Breast epithelium (tissue), 4 donors: ENCODE measurements around the gene PNKD. TPM values are rescaled to one million over a fixed set of nuclear protein-coding genes. Genes with fewer than 3 reads are reported as not detected.

Experiments used
- DNase-seq, 2 donors: peaks; one replicate each; pipeline ENCODE4 v3.0.0-alpha.2; 2019; ENCODE audit warnings: low spot score in 2 of 2
- H3K27ac ChIP-seq, 2 donors: fragments of 200-600 bp; sonication (generic) in 1 of 2; one replicate each; pipeline ENCODE4 v1.5.1; 2016 to 2019; ENCODE audit warnings: mild to moderate bottlenecking in 1 of 2
- H3K27me3 ChIP-seq, 2 donors: fragments of 200-600 bp; sonication (generic) in 1 of 2; one replicate each; pipeline versions ENCODE4 v1.5.1 to v1.6.0; 2017 to 2019; ENCODE audit warnings: control low read depth in 1 of 2, mild to moderate bottlenecking in 1 of 2
- H3K36me3 ChIP-seq: fragments of 200-600 bp; one replicate; pipeline ENCODE4 v1.5.1; 2019
- H3K4me1 ChIP-seq, 2 donors: fragments of 200-600 bp; sonication (generic); one replicate each; pipeline ENCODE4 v1.5.1; 2016 to 2019; ENCODE audit warnings: control low read depth in 1 of 2
- H3K4me3 ChIP-seq, 3 donors: fragments of 200-600 bp; sonication (generic); 1 replicate in 2 of 3; 2 replicates in 1 of 3; pipeline ENCODE4 v1.5.1; 2016 to 2019; ENCODE audit warnings: mild to moderate bottlenecking in 3 of 3, moderate library complexity in 2 of 3
- H3K9me3 ChIP-seq, 2 donors: fragments of 200-600 bp; sonication (generic) in 1 of 2; one replicate each; pipeline ENCODE4 v1.5.1; 2016 to 2019; ENCODE audit warnings: control low read depth in 1 of 2
- POLR2A ChIP-seq: fragments of 450-650 bp; IDR thresholded peaks from one replicate; pipeline ENCODE4 v1.6.1; 2016; ENCODE audit warnings: antibody characterized with exemption, mild to moderate bottlenecking, moderate library complexity
- POLR2AphosphoS5 ChIP-seq, 3 donors: sonication (generic); formaldehyde crosslinking; IDR thresholded peaks; one replicate each; pipeline ENCODE4 v1.6.1; 2017; ENCODE audit warnings: antibody characterized with exemption in 3 of 3
- intact Hi-C: fragments of 100-400 bp; cut with DNase I; formaldehyde crosslinking; loops from one replicate; pipeline ENCODE4 v1.15.1; 2023; ENCODE audit warnings: low total_unique reads
- total RNA-seq, 3 donors: library from RNA; depleted of rRNA; stranded (reverse); fragments of >200 nt; gene quantifications; one replicate each; pipeline ENCODE4 v1.1.0, GENCODE V29; 2016
- TF ChIP-seq, protein P1 (sequence below), 3 donors: fragments of 450-650 bp; IDR thresholded peaks; one replicate each; pipeline ENCODE4 v1.5.1; 2016 to 2017; ENCODE audit warnings: antibody characterized with exemption in 3 of 3, mild to moderate bottlenecking in 3 of 3, moderate library complexity in 3 of 3

The PNKD gene
- total RNA-seq, 3 donors from 2014 or later: 30.2 to 48.3 (median 35.6) TPM

DNA sequence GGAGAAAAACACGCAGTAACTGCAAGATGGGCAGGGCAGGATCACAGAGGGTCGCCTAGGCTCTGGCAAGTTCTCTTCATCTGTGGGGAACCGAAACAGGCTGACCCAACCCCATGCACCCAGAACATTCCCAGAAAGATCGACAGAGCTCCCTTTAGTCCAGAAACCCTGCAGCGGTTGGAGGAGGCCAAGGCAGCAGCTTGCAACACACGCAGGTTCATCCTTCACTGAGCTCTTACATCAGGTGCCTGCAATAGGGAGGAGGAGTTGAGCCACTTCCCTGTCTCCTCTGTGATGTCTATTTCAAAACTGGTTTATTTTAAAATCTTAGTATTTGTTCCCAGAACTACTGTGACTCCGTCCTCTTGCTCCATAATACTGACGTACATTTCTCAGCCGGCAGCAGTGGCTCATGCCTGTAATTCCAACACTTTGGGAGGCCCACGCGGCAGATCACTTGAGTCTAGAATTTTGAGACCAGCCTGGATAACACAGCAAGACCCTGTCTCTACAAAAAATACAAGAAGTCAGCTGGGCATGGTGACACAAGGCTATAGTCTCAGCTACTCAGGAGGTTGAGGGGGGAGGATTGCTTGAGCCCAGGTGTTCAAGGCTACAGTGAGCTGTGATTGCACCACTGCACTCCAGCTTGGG lies 100.2 kb downstream of the PNKD start:
- no peak overlapping the region for H3K4me3 ChIP-seq
- no peaks in the 10 kb centered on the region for H3K4me1 ChIP-seq
- no peaks in the 10 kb centered on the region for H3K27me3 ChIP-seq
- TF ChIP-seq POLR2A (no peak), POLR2AphosphoS5 (IDR thresholded peaks at IDR 0.05) (peak in 1 of 3 donors; percentile 85)
- TF ChIP-seq, protein P1, sequence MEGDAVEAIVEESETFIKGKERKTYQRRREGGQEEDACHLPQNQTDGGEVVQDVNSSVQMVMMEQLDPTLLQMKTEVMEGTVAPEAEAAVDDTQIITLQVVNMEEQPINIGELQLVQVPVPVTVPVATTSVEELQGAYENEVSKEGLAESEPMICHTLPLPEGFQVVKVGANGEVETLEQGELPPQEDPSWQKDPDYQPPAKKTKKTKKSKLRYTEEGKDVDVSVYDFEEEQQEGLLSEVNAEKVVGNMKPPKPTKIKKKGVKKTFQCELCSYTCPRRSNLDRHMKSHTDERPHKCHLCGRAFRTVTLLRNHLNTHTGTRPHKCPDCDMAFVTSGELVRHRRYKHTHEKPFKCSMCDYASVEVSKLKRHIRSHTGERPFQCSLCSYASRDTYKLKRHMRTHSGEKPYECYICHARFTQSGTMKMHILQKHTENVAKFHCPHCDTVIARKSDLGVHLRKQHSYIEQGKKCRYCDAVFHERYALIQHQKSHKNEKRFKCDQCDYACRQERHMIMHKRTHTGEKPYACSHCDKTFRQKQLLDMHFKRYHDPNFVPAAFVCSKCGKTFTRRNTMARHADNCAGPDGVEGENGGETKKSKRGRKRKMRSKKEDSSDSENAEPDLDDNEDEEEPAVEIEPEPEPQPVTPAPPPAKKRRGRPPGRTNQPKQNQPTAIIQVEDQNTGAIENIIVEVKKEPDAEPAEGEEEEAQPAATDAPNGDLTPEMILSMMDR (IDR thresholded peaks at IDR 0.05): no peak
- H3K9me3 ChIP-seq: peaks cover 0 to 7% of the 10 kb centered on the region in 2 donors
- intact Hi-C loops: no loop called here
- DNase-seq: no peak
- no peaks in the 10 kb centered on the region for H3K36me3 ChIP-seq
- peak overlapping the region in 1 of 2 donors; percentile 76 for H3K27ac ChIP-seq

DNA sequence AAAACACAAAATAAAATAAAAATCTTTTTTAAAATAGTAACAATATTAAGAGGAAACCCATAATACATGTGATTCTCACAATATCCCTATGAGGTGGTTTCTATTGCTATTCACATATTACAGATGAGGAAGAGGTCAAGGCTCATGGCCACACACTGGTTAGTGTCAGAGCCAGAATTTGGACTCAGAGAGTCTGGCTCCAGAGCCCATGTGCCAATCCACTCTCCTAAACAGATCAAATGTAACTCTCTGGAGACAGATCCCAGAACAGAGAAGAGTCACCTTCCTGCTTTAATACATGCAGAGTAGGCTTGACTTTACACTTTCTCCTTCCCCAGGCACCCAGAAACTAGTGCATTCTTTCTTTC lies 101.6 kb downstream of the PNKD start:
- TF ChIP-seq POLR2A: no peak
- TF ChIP-seq POLR2AphosphoS5 (IDR thresholded peaks at IDR 0.05): no peak
- TF ChIP-seq, protein P1 (IDR thresholded peaks at IDR 0.05): no peak
- Histone ChIP-seq H3K4me3 (no peak overlapping the region), H3K9me3 (peaks cover 0 to under 1% of the 10 kb centered on the region in 2 donors), H3K27ac (peak overlapping the region in 1 of 2 donors; percentile 6), H3K4me1 (no peaks in the 10 kb centered on the region), H3K27me3 (no peaks in the 10 kb centered on the region), H3K36me3 (no peaks in the 10 kb centered on the region)
- intact Hi-C loops: no loop called here
- DNase-seq: no peak

DNA sequence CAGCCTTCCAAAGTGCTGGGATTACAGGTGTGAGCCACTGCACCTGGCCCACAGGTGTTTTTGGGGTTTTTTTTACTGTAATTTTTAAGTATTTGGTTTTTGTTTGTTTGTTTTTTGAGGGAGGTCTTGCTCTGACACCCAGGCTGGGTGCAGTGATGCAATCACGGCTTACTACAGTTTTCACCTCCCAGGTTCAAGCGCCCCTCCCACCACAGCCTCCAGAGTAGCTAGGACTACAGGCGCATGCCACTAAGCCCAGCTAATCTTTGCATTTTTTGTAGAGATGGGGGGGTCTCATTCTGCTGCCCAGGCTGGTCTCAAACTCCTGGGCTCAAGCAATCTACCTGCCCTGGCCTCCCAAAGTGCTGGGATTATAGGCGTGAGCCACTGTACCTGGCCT lies 104.5 kb downstream of the PNKD start:
- no peak overlapping the region for H3K27ac ChIP-seq
- no peaks in the 10 kb centered on the region for H3K27me3 ChIP-seq
- H3K9me3 ChIP-seq: no peaks in the 10 kb centered on the region
- no peak for TF ChIP-seq POLR2AphosphoS5 (IDR thresholded peaks at IDR 0.05)
- TF ChIP-seq, protein P1 (IDR thresholded peaks at IDR 0.05): no peak
- no peak for TF ChIP-seq POLR2A
- no peaks in the 10 kb centered on the region for H3K36me3 ChIP-seq
- no peaks in the 10 kb centered on the region for H3K4me1 ChIP-seq
- H3K4me3 ChIP-seq: no peak overlapping the region
- no peak for DNase-seq
- intact Hi-C loops: no loop called here

DNA sequence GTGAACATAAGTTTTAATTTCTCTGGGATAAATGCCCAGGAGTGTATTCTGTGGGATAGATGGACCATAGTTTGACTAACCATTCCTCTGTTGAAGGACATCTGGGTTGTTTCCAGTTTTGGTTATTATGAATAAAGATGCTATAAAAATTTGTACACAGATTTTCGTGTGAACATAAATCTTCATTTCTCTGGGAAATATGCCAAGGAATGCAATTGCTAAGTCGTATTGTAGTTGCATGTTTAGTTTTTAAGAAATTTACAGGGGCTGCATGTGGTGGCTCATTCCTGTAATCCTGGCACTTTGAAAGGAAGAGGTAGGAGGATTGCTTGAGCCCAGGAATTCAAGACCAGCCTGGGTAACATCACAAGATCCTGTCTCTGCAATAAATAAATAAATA lies 104.9 kb downstream of the PNKD start:
- Histone ChIP-seq H3K27me3 (no peaks in the 10 kb centered on the region), H3K4me1 (no peaks in the 10 kb centered on the region), H3K9me3 (no peaks in the 10 kb centered on the region), H3K36me3 (no peaks in the 10 kb centered on the region), H3K4me3 (no peak overlapping the region), H3K27ac (no peak overlapping the region)
- intact Hi-C loops: no loop called here
- DNase-seq: no peak
- TF ChIP-seq POLR2A: no peak
- TF ChIP-seq POLR2AphosphoS5 (IDR thresholded peaks at IDR 0.05): no peak
- TF ChIP-seq, protein P1 (IDR thresholded peaks at IDR 0.05): no peak

DNA sequence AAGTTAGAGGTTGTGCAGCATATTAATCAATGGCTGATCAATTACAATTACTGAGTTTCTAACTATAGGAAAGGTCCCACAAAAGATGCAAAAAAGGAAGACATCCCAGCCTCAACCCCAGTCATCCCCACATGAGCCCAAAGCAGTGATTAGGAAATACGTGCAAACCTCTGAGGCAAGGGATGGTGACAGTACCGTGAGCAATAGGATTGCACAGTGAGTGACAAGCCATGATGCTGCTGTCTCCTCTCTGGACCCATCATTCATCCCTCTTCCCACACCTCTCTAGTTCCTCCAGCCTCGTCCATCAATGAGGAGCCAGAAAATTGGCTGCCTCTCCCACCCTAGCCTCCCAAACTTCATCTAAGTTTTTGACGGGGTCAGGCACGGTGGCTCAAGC lies 107.7 kb downstream of the PNKD start:
- no peak overlapping the region for H3K4me3 ChIP-seq
- H3K36me3 ChIP-seq: no peaks in the 10 kb centered on the region
- TF ChIP-seq POLR2AphosphoS5 (IDR thresholded peaks at IDR 0.05) (no peak), POLR2A (no peak)
- TF ChIP-seq, protein P1 (IDR thresholded peaks at IDR 0.05): no peak
- no peaks in the 10 kb centered on the region for H3K9me3 ChIP-seq
- intact Hi-C loops: no loop called here
- no peak overlapping the region for H3K27ac ChIP-seq
- no peaks in the 10 kb centered on the region for H3K4me1 ChIP-seq
- no peaks in the 10 kb centered on the region for H3K27me3 ChIP-seq
- DNase-seq: no peak
